Activated CD8-positive, alpha-beta T cell treated with anti-CD3 and anti-CD28 coated beads, Interleukin-2, amount 10 ng/mL, durations not matched to agents 7 days and 5 days (primary cell): ENCODE measurements around the gene WWC2. TPM values are rescaled to one million over a fixed set of nuclear protein-coding genes. Genes with fewer than 3 reads are reported as not detected.

Source experiments
- ATAC-seq: fragments of 150-1000 bp; cut with Tn5 transposase; one replicate; pipeline ENCODE4 v1.10.0; 2021; ENCODE audit warnings: moderate library complexity
- CTCF ChIA-PET: fragments of 350-600 bp; sonication (Branson Sonifier 250); formaldehyde crosslinking; loops from one replicate; lab custom pipeline; 2021; ENCODE audit warnings: antibody characterized with exemption; lab: Charles Lee
- POLR2A ChIA-PET: fragments of 350-600 bp; sonication (Branson Sonifier 250); formaldehyde crosslinking; loops from one replicate; lab custom pipeline; 2021; ENCODE audit warnings: antibody characterized with exemption; lab: Charles Lee
- DNase-seq: peaks from one replicate; pipeline ENCODE4 v3.0.0-alpha.2; 2020
- H3K27ac Mint-ChIP-seq: one replicate; pipeline ENCODE4 v1.8.0; 2021; ENCODE audit warnings: mild to moderate bottlenecking, mixed read lengths
- H3K27me3 Mint-ChIP-seq: one replicate; pipeline ENCODE4 v1.8.0; 2021; ENCODE audit warnings: low read depth, mixed read lengths
- H3K36me3 Mint-ChIP-seq: one replicate; pipeline ENCODE4 v1.8.0; 2021; ENCODE audit warnings: low read depth, mixed read lengths
- H3K4me1 Mint-ChIP-seq: one replicate; pipeline ENCODE4 v1.8.0; 2021; ENCODE audit warnings: low read depth, mixed read lengths
- H3K4me3 Mint-ChIP-seq: one replicate; pipeline ENCODE4 v1.8.0; 2021; ENCODE audit warnings: mild to moderate bottlenecking, mixed read lengths
- H3K9me3 Mint-ChIP-seq: one replicate; pipeline ENCODE4 v1.8.0; 2022; ENCODE audit warnings: mixed read lengths; ENCODE audit not compliant: insufficient read depth
- total RNA-seq, 2 experiments: library from RNA; stranded (reverse); gene quantifications; one replicate each; pipeline ENCODE4 v1.2.3, GENCODE V29; 2021

WWC2 gene
- total RNA-seq = under 1 TPM; 0.21 TPM

GRCh38 chr4:183098723-183099536 is at the start of gene WWC2:
WWC2 (plus strand) TSS chr4:183099257; CDS start chr4:183099492, 235 bp downstream.
- H3K36me3 Mint-ChIP-seq = no peaks in the 10 kb centered on the region
- peak; percentile 52 for DNase-seq
- ATAC-seq = peak; percentile 83
- ChIA-PET CTCF (interaction anchor here (1.5 to 1.6 kb wide), 2 partner anchors 26 to 163 kb away, joined by 3 to 7 read pairs; no protein-coding TSS in a partner anchor), POLR2A (interaction anchor here (0.6 kb wide), 1 partner anchor 181 kb away, joined by 3 read pairs; no protein-coding TSS in a partner anchor)
- peaks cover 44% of the 10 kb centered on the region for H3K27me3 Mint-ChIP-seq
- no peak within 1 kb of the TSS for H3K27ac Mint-ChIP-seq
- H3K4me1 Mint-ChIP-seq = no peaks in the 10 kb centered on the region
- no peaks in the 10 kb centered on the region for H3K9me3 Mint-ChIP-seq
- peak within 1 kb of the TSS; percentile 38 for H3K4me3 Mint-ChIP-seq

GRCh38 chr4:183053681-183054080 is 45.4 kb upstream of the WWC2 start:
- H3K36me3 Mint-ChIP-seq = no peaks in the 10 kb centered on the region
- no peaks in the 10 kb centered on the region for H3K9me3 Mint-ChIP-seq
- no peak for ATAC-seq
- H3K27me3 Mint-ChIP-seq = peaks cover 13% of the 10 kb centered on the region
- POLR2A ChIA-PET = no interaction called here
- DNase-seq = no peak
- no peak overlapping the region for H3K27ac Mint-ChIP-seq
- no peaks in the 10 kb centered on the region for H3K4me1 Mint-ChIP-seq
- CTCF ChIA-PET = no interaction called here
- H3K4me3 Mint-ChIP-seq = no peak overlapping the region

GRCh38 chr4:183057255-183057654 is 41.8 kb upstream of the WWC2 start:
- CTCF ChIA-PET = no interaction called here
- ATAC-seq = no peak

GRCh38 chr4:183059797-183060196 is 39.3 kb upstream of the WWC2 start:
- Mint-ChIP-seq H3K36me3 (no peaks in the 10 kb centered on the region), H3K9me3 (no peaks in the 10 kb centered on the region), H3K27ac (no peak overlapping the region), H3K4me1 (no peaks in the 10 kb centered on the region), H3K27me3 (peaks cover 4% of the 10 kb centered on the region), H3K4me3 (no peak overlapping the region)
- CTCF ChIA-PET = no interaction called here
- no peak for DNase-seq
- no peak for ATAC-seq
- POLR2A ChIA-PET = no interaction called here

More at GRCh38 chr4:183057255-183057654, 41.8 kb upstream of the WWC2 start:
- H3K27me3 Mint-ChIP-seq = peaks cover 4% of the 10 kb centered on the region
- H3K36me3 Mint-ChIP-seq = no peaks in the 10 kb centered on the region
- no peak for DNase-seq
- POLR2A ChIA-PET = no interaction called here
- no peak overlapping the region for H3K27ac Mint-ChIP-seq
- no peaks in the 10 kb centered on the region for H3K4me1 Mint-ChIP-seq
- no peak overlapping the region for H3K4me3 Mint-ChIP-seq
- H3K9me3 Mint-ChIP-seq = no peaks in the 10 kb centered on the region

GRCh38 chr4:183068502-183068901 is 30.6 kb upstream of the WWC2 start:
- no peak overlapping the region for H3K27ac Mint-ChIP-seq
- H3K9me3 Mint-ChIP-seq = peaks cover 4% of the 10 kb centered on the region
- ATAC-seq (no peak), DNase-seq (no peak)
- H3K4me3 Mint-ChIP-seq = no peak overlapping the region
- no peaks in the 10 kb centered on the region for H3K4me1 Mint-ChIP-seq
- POLR2A ChIA-PET = no interaction called here
- CTCF ChIA-PET = no interaction called here
- no peaks in the 10 kb centered on the region for H3K36me3 Mint-ChIP-seq
- peaks cover 6% of the 10 kb centered on the region for H3K27me3 Mint-ChIP-seq

GRCh38 chr4:183071222-183071621 is 27.8 kb upstream of the WWC2 start:
- Mint-ChIP-seq H3K4me3 (no peak overlapping the region), H3K27ac (no peak overlapping the region), H3K4me1 (no peaks in the 10 kb centered on the region), H3K36me3 (no peaks in the 10 kb centered on the region), H3K27me3 (peaks cover 4% of the 10 kb centered on the region), H3K9me3 (peaks cover 4% of the 10 kb centered on the region)
- POLR2A ChIA-PET = no interaction called here
- DNase-seq (no peak), ATAC-seq (no peak)
- CTCF ChIA-PET = interaction anchor here (1.4 to 2.5 kb wide), 2 partner anchors 190 to 192 kb away, joined by 4 to 9 read pairs; no protein-coding TSS in a partner anchor

- ChIA-PET CTCF (interaction anchor here (2.4 to 2.5 kb wide), 2 partner anchors 178 to 191 kb away, joined by 9 to 38 read pairs; no protein-coding TSS in a partner anchor), POLR2A (no interaction called here)
- Mint-ChIP-seq H3K4me1 (no peaks in the 10 kb centered on the region), H3K9me3 (peaks cover 4% of the 10 kb centered on the region), H3K4me3 (no peak overlapping the region), H3K27me3 (peaks cover 4% of the 10 kb centered on the region), H3K36me3 (no peaks in the 10 kb centered on the region), H3K27ac (no peak overlapping the region)
- DNase-seq = no peak
- ATAC-seq = no peak
Measured at GRCh38 chr4:183072176-183072575, 26.9 kb upstream of the WWC2 start.

- no peak for ATAC-seq
- Mint-ChIP-seq H3K4me3 (no peak overlapping the region), H3K9me3 (peaks cover 4% of the 10 kb centered on the region), H3K27me3 (peaks cover 4% of the 10 kb centered on the region), H3K27ac (no peak overlapping the region), H3K36me3 (no peaks in the 10 kb centered on the region), H3K4me1 (no peaks in the 10 kb centered on the region)
- no peak for DNase-seq
- ChIA-PET POLR2A (no interaction called here), CTCF (interaction anchor here (0.6 to 3.9 kb wide), 13 partner anchors 13 to 325 kb away, joined by 3 to 47 read pairs (median 5); no protein-coding TSS in a partner anchor)
Measured at GRCh38 chr4:183073838-183074145, 25.3 kb upstream of the WWC2 start.

GRCh38 chr4:183074288-183074990 is 24.6 kb upstream of the WWC2 start:
- no peak for DNase-seq
- Mint-ChIP-seq H3K36me3 (no peaks in the 10 kb centered on the region), H3K4me3 (no peak overlapping the region), H3K27me3 (peaks cover 4% of the 10 kb centered on the region), H3K27ac (no peak overlapping the region), H3K4me1 (no peaks in the 10 kb centered on the region), H3K9me3 (peaks cover 4% of the 10 kb centered on the region)
- no peak for ATAC-seq
- ChIA-PET CTCF (interaction anchor here (0.6 to 3.9 kb wide), 12 partner anchors 13 to 324 kb away, joined by 3 to 47 read pairs (median 5); no protein-coding TSS in a partner anchor), POLR2A (no interaction called here)

- ChIA-PET POLR2A (no interaction called here), CTCF (no interaction called here)
- H3K4me3 Mint-ChIP-seq = no peak overlapping the region
- H3K36me3 Mint-ChIP-seq = no peaks in the 10 kb centered on the region
- H3K27me3 Mint-ChIP-seq = peaks cover 2% of the 10 kb centered on the region
- ATAC-seq (no peak), DNase-seq (no peak)
- H3K4me1 Mint-ChIP-seq = no peaks in the 10 kb centered on the region
- H3K9me3 Mint-ChIP-seq = no peaks in the 10 kb centered on the region
- H3K27ac Mint-ChIP-seq = no peak overlapping the region
Measured at GRCh38 chr4:183078634-183079033, 20.4 kb upstream of the WWC2 start.

- no peak overlapping the region for H3K4me3 Mint-ChIP-seq
- H3K36me3 Mint-ChIP-seq = no peaks in the 10 kb centered on the region
- no peaks in the 10 kb centered on the region for H3K9me3 Mint-ChIP-seq
- peaks cover under 1% of the 10 kb centered on the region for H3K27me3 Mint-ChIP-seq
- ChIA-PET POLR2A (no interaction called here), CTCF (interaction anchor here (1.2 to 1.4 kb wide), 2 partner anchors 179 to 181 kb away, joined by 3 read pairs; no protein-coding TSS in a partner anchor)
- H3K27ac Mint-ChIP-seq = no peak overlapping the region
- DNase-seq = no peak
- no peak for ATAC-seq
- H3K4me1 Mint-ChIP-seq = no peaks in the 10 kb centered on the region
Measured at GRCh38 chr4:183080372-183081115, 18.5 kb upstream of the WWC2 start.
